ENCODE results near the gene SLC25A53.

DNA sequence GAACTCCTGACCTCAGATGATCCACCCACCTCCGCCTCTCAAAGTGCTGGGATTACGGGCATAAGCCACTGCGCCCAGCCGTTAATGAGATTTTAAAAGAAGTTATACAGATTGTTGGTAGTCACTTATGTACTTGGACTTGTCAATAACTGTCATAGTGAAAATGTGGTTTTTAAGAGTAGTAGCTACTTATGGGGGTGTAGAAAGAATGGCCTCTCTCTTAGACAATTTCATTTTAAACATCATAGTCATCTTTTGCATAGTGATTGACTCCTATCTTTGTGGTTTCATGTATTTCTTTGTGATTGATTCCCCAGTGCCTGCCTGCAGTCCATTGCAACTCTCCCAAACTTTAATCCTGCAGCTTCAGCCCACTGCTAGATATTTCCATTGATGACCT, 26.9 kb upstream of the SLC25A53 start:
- TF ChIP-seq SUZ12 (IDR thresholded peaks at IDR 0.05), result no peak
- no peak for TF ChIP-seq CTBP1 (IDR thresholded peaks at IDR 0.05; ENCODE audit: borderline replicate concordance)
- no peak for TF ChIP-seq FOXK2 (IDR thresholded peaks at IDR 0.05)
- no peak for TF ChIP-seq TARDBP (IDR thresholded peaks at IDR 0.05)
- no peak for TF ChIP-seq ELF4 (IDR thresholded peaks at IDR 0.05)
- TF ChIP-seq HDGF (IDR thresholded peaks at IDR 0.05; ENCODE audit: borderline replicate concordance), result no peak
- no peak for TF ChIP-seq FOXM1 (IDR thresholded peaks at IDR 0.05; ENCODE audit: borderline replicate concordance)
- no peak for TF ChIP-seq SP1 (IDR thresholded peaks at IDR 0.05)
- no peak for TF ChIP-seq L3MBTL2 (conservative IDR thresholded peaks at IDR 0.05)
- no peak for TF ChIP-seq NFRKB (IDR thresholded peaks at IDR 0.05)
- TF ChIP-seq, protein P1, sequence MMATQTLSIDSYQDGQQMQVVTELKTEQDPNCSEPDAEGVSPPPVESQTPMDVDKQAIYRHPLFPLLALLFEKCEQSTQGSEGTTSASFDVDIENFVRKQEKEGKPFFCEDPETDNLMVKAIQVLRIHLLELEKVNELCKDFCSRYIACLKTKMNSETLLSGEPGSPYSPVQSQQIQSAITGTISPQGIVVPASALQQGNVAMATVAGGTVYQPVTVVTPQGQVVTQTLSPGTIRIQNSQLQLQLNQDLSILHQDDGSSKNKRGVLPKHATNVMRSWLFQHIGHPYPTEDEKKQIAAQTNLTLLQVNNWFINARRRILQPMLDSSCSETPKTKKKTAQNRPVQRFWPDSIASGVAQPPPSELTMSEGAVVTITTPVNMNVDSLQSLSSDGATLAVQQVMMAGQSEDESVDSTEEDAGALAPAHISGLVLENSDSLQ (IDR thresholded peaks at IDR 0.05), result no peak
- TF ChIP-seq FOXA1 (IDR thresholded peaks at IDR 0.05), result no peak
- no peak for TF ChIP-seq LEF1 (IDR thresholded peaks at IDR 0.05; ENCODE audit: borderline replicate concordance)
- TF ChIP-seq ARNT (IDR thresholded peaks at IDR 0.05), result no peak

Measured in HEK293T (cell line).